Breast epithelium (tissue), 3 donors: ENCODE measurements around the gene RPP14.

Experiments
- POLR2AphosphoS5 ChIP-seq, 3 donors: sonication (generic); formaldehyde crosslinking; IDR thresholded peaks; one replicate each; pipeline ENCODE4 v1.6.1; 2017; ENCODE audit warnings: antibody characterized with exemption in 3 of 3
- TF ChIP-seq, protein P1 (sequence below), 3 donors: fragments of 450-650 bp; IDR thresholded peaks; one replicate each; pipeline ENCODE4 v1.5.1; 2016 to 2017; ENCODE audit warnings: antibody characterized with exemption in 3 of 3, mild to moderate bottlenecking in 3 of 3, moderate library complexity in 3 of 3

DNA sequence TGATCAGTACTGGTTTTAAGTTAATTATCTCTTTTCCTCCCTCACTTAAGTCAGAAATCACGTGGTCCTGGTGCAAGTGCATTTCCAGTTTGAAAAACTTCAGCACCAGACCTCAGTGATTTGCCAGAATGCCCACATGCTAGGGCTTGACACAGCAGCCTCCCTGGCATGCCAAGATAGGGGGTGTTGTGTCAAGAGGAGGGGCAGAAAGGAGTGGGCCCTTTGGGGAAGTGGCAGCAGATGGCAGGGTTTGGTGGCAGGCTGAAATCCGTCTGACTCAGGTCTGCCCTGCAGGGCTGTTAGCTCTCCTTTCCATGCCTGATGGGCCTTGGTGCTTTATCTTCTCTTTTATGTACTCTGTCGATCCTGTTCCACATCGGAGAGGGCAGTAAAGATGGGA lies 50.0 kb downstream of the RPP14 start:
- TF ChIP-seq, protein P1, sequence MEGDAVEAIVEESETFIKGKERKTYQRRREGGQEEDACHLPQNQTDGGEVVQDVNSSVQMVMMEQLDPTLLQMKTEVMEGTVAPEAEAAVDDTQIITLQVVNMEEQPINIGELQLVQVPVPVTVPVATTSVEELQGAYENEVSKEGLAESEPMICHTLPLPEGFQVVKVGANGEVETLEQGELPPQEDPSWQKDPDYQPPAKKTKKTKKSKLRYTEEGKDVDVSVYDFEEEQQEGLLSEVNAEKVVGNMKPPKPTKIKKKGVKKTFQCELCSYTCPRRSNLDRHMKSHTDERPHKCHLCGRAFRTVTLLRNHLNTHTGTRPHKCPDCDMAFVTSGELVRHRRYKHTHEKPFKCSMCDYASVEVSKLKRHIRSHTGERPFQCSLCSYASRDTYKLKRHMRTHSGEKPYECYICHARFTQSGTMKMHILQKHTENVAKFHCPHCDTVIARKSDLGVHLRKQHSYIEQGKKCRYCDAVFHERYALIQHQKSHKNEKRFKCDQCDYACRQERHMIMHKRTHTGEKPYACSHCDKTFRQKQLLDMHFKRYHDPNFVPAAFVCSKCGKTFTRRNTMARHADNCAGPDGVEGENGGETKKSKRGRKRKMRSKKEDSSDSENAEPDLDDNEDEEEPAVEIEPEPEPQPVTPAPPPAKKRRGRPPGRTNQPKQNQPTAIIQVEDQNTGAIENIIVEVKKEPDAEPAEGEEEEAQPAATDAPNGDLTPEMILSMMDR (IDR thresholded peaks at IDR 0.05) = no peak
- no peak for TF ChIP-seq POLR2AphosphoS5 (IDR thresholded peaks at IDR 0.05)
